HUES48 (cell line): ENCODE results near the gene RREB1.

ENCODE experiments used
- H3K27ac ChIP-seq: one replicate; pipeline ENCODE4 v1.7.0; 2013; ENCODE audit warnings: low read depth, low read length, inconsistent platforms
- H3K27me3 ChIP-seq: 2 replicates; pipeline ENCODE4 v1.6.1; 2013; ENCODE audit warnings: mild to moderate bottlenecking, low read length; ENCODE audit not compliant: control insufficient read depth, insufficient read depth
- H3K36me3 ChIP-seq: 2 replicates; pipeline ENCODE4 v1.6.1; 2013; ENCODE audit warnings: low read length; ENCODE audit not compliant: control insufficient read depth, insufficient read depth
- H3K4me1 ChIP-seq: 2 replicates; pipeline ENCODE4 v1.6.1; 2013; ENCODE audit warnings: mild to moderate bottlenecking, low read length; ENCODE audit not compliant: control insufficient read depth, insufficient read depth
- H3K4me3 ChIP-seq: 2 replicates; pipeline ENCODE4 v1.5.1; 2013; ENCODE audit warnings: mild to moderate bottlenecking, low read depth, low read length
- H3K9ac ChIP-seq: 2 replicates; pipeline ENCODE4 v1.6.1; 2013; ENCODE audit warnings: mild to moderate bottlenecking, low read depth, low read length, moderate library complexity
- H3K9me3 ChIP-seq: 2 replicates; pipeline ENCODE4 v1.6.1; 2013; ENCODE audit warnings: low read length; ENCODE audit not compliant: control insufficient read depth, insufficient read depth

The RREB1 gene

GRCh38 chr6:7290079-7290478 lies 182.3 kb downstream of the RREB1 start:
- Histone ChIP-seq H3K9ac (no peak overlapping the region), H3K27ac (no peak overlapping the region), H3K27me3 (no peaks in the 10 kb centered on the region), H3K4me3 (no peak overlapping the region), H3K4me1 (no peaks in the 10 kb centered on the region), H3K9me3 (no peaks in the 10 kb centered on the region), H3K36me3 (peaks cover 97% of the 10 kb centered on the region)

DNA sequence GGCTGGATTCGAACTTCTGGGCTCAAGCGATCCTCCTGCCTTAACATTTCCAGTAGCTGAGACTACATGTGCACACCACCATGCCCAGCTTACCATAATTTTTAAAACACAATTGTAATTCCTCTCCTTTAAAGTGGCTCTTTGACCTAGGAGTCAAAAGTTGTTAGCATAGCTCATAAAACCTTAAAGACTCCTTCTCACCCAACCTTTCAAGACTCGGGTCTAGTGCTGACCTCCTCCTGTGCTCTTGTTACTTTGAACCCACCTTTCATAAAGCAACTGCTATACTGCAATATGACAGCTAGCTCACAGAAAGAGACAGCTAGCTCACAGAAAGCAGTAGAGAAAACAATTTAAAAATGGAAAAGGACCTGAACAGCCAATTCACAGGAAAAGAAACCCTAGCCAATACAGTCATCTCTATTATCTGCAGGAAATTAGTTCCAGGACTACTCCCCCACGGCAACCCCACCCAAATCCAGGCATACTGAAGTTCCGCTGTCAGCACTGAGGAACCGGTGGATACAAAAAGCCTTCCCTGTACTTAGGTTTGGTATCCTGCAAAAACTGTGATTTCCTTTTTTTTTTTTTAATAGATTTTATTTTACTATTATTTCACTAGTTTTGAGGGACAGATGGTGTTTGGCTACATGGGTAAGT lies 185.0 kb downstream of the RREB1 start:
- Histone ChIP-seq H3K9ac (no peak overlapping the region), H3K27me3 (no peaks in the 10 kb centered on the region), H3K4me1 (no peaks in the 10 kb centered on the region), H3K27ac (no peak overlapping the region), H3K9me3 (no peaks in the 10 kb centered on the region), H3K36me3 (peaks cover 98% of the 10 kb centered on the region), H3K4me3 (no peak overlapping the region)

GRCh38 chr6:7295916-7296315 lies 188.2 kb downstream of the RREB1 start:
- H3K36me3 ChIP-seq, result peaks cover 99% of the 10 kb centered on the region
- H3K4me1 ChIP-seq, result no peaks in the 10 kb centered on the region
- no peaks in the 10 kb centered on the region for H3K9me3 ChIP-seq
- H3K9ac ChIP-seq, result no peak overlapping the region
- no peak overlapping the region for H3K4me3 ChIP-seq
- no peak overlapping the region for H3K27ac ChIP-seq
- no peaks in the 10 kb centered on the region for H3K27me3 ChIP-seq

GRCh38 chr6:7296602-7297001 lies 188.8 kb downstream of the RREB1 start:
- Histone ChIP-seq H3K9ac (no peak overlapping the region), H3K4me1 (no peaks in the 10 kb centered on the region), H3K27me3 (no peaks in the 10 kb centered on the region), H3K27ac (no peak overlapping the region), H3K36me3 (peaks cover 100% of the 10 kb centered on the region), H3K4me3 (no peak overlapping the region), H3K9me3 (no peaks in the 10 kb centered on the region)

GRCh38 chr6:7298113-7298512 lies 190.4 kb downstream of the RREB1 start:
- H3K9me3 ChIP-seq, result no peaks in the 10 kb centered on the region
- no peaks in the 10 kb centered on the region for H3K27me3 ChIP-seq
- H3K4me3 ChIP-seq, result no peak overlapping the region
- H3K36me3 ChIP-seq, result peaks cover 100% of the 10 kb centered on the region
- no peak overlapping the region for H3K9ac ChIP-seq
- H3K27ac ChIP-seq, result no peak overlapping the region
- H3K4me1 ChIP-seq, result no peaks in the 10 kb centered on the region

GRCh38 chr6:7300926-7301325 lies 193.2 kb downstream of the RREB1 start:
- Histone ChIP-seq H3K4me3 (no peak overlapping the region), H3K9me3 (no peaks in the 10 kb centered on the region), H3K27me3 (no peaks in the 10 kb centered on the region), H3K27ac (no peak overlapping the region), H3K36me3 (peaks cover 100% of the 10 kb centered on the region), H3K4me1 (no peaks in the 10 kb centered on the region), H3K9ac (no peak overlapping the region)
